ENCODE data around the gene MAP3K3.
"Not testable (repeated sequence)": the region's sequence is repeated elsewhere in the genome, so short reads cannot be mapped to it uniquely, and the experiment has no call there.

Gene MAP3K3

DNA sequence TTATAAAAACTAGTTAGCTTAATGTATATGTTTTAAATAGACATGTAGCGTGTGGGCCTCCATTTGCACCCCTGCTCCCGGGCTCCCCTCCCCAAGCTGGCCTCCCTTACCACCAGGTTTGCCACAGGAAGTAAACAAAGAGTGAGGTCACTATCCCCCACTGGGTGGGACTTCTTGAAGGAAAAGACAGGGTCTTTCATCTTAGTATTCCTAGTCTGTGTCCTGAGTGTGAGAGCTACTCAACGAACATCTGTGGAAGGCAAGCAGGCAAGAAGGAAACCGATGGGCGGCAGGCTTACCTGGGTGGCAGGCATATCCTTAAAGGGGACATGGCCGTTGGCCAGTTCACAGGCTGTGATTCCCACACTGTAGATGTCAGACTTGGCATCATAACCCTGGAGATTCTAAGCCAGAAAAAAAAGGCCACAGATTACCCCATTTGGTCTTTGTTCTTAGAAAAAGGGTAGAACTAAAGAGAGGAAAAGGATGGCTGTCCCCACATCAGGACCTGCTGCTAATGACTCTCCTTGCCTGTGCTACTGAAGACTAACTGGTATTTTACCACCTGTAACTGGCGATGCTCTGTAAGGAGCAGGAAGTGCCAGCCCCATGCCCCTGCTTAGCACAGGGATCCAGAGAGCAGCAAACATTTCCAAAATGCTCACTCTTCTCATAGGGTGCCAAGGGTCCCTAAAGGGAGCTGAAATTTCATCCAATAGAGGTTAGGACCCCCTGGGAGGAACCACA, 84.3 kb downstream of the MAP3K3 start:
- ATAC-seq (no peak), DNase-seq (no peak)

DNA sequence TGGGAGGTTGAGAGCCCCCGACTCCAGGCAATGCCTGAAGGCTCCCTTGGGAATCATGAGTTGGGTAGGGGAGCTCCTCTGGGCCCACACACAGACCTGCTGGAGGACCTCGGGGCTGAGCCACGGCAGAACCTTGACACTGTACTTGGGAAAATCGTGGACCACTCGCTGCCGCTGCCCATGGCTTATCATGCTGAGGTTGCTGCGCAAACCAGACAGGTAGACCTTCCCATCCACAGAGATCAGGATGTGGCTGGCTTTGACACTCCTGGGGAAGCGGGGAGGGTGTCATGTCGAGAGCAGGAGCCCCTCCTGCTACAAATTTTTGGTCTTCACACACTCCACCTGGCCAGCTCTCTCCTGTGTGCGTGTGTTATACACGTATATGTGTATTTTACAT, 84.9 kb downstream of the MAP3K3 start:
- no peak for DNase-seq
- ATAC-seq, result no peak

- no peak for DNase-seq
- no peak for ATAC-seq
Observed at GRCh38 chr17:63709110-63709509, 86.9 kb downstream of the MAP3K3 start.

DNA sequence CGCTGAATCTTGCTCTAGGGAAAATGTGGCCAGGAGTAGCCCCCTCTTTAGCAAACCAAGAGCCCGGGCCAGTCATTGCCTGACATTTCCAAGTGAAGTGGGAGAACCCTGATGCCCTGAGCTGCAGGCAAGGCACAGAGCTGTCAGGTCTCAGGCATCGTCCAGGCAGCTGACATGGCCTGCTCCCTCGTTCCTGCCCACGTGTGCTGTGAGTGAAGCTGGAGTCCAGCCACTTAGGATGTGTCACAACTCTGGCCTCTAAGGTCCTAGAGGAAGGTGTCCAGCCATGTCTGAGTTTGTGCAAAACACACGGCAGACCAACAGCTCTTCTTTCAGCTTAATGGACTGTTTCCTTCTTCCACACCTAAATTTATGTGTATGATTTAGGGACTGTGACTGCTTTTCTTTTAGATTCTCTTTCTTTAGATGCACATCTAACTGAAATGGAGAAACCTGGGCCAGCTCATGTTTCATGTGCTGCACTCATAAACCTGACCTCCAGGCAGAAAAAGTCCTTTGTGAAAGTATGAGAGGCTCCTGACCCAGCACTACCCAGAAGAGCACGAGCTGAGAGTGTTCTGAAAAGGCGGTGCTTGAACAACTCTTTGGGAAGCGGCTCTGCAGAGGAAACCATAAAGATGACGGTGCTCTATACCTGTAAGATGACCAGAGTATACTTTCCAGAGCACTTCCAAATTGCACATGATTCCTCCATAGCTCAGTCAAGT, 92.5 kb downstream of the MAP3K3 start:
- no peak for ATAC-seq
- DNase-seq, result no peak

DNA sequence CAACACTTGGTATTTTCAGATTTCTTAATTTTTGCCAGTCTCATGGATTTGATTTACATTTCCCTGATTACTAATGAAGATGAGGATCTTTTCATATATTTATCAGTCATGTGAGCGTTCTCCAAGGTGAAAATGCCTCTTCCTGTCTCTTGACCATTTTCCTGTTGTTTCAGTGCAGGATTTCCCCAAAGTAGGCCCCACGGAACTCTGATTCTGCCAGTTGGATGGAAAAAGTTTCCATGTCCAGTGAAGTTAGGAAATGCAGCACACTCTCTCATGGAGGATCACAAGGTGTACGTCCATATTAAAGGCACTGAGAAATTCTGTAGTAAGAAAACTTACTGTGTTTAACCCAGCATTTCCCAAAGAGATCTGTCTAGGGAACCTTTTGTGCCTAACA, 94.2 kb downstream of the MAP3K3 start:
- ATAC-seq (no peak), DNase-seq (no peak)

GRCh38 chr17:63718988-63719387, 96.8 kb downstream of the MAP3K3 start:
- DNase-seq, result no peak
- no peak for ATAC-seq

DNA sequence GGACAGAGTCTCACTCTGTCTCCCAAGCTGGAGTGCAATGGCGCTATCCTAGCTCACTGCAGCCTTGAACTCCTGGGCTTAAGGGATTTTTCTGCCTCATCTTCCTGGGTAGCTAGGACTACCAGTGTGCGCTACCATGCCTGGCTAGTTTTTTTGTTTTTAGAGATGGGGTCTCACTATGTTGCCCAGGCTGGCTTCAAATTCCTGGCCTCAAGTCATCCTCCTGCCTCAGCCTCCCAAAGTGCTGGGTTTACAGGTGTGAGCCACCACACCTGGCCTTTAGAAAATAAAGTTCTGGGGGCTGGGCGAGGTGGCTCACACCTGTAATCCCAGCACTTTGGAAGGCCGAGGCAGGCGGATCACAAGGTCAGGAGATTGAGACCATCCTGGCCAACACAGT, 98.0 kb downstream of the MAP3K3 start:
- ATAC-seq, DNase-seq: not testable (repeated sequence)

DNA sequence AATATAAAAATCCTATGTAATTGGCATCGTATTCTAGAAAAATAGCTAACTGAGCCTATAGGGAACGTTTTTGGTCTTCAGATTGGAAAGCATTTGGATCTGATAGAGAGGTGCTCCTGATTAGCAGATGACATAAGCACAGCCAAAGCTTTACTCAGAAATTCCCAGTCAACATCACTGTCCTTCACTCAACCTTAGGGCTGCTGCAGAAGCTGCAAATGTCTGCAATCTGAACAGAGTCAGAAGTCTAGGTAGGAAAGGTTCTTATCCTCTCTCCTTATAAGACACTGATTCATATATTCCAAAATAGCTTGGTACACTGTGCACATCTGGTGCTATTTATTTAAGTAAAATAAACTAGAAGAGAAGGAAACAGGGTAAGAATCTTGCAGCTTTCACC, 100.2 kb downstream of the MAP3K3 start:
- ATAC-seq (no peak), DNase-seq (no peak)

DNA sequence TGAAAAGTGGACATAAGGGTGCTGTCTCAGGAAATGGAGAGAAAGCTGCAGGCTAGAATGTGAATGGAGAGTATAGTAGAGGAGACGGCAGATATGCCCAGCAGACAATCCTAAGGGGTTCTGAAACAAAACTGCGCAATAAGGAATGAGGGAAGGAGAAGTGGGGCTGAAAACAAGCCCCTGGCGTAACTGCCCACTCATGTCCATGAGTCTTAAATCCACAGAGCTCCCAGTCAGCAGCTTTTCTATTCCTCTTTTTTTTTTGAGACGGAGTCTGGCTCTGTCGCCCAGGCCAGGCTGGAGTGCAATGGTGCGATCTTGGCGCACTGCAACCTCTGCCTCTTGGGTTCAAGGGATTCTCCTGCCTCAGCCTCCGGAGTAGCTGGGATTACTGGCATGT, 113.5 kb downstream of the MAP3K3 start:
- no peak for DNase-seq
- no peak for ATAC-seq

- ATAC-seq, result no peak
- no peak for DNase-seq
Observed at GRCh38 chr17:63740464-63741142, 118.4 kb downstream of the MAP3K3 start.

- ATAC-seq, result no peak
- no peak for DNase-seq
Observed at GRCh38 chr17:63741143-63741407, 118.9 kb downstream of the MAP3K3 start.

- DNase-seq, result peak; percentile 99
- ATAC-seq, result peak; percentile 95
Observed at GRCh38 chr17:63741408-63742173, 119.4 kb downstream of the MAP3K3 start, which contains the start of gene STRADA. Gene STRADA, minus strand, starts transcription at chr17:63741799. Its CDS starts 13,430 bp downstream, at chr17:63728369.
